Thyroid gland (tissue), 4 donors: ENCODE measurements around the gene HAND1.

ENCODE experiments used
- POLR2A ChIP-seq, 2 donors: fragments of 450-650 bp; IDR thresholded peaks; one replicate each; pipeline ENCODE4 v1.6.1; 2017; ENCODE audit warnings: antibody characterized with exemption in 2 of 2, mild to moderate bottlenecking in 2 of 2, moderate library complexity in 1 of 2
- TF ChIP-seq, protein P1 (sequence below), 6 experiments: fragments of 200-600 bp in 3 of 6; fragments of 450-650 bp in 3 of 6; sonication (generic) in 3 of 6; IDR thresholded peaks; one replicate each; pipeline ENCODE4 v1.5.1; 2016 to 2019; ENCODE audit warnings: antibody characterized with exemption in 6 of 6, mild to moderate bottlenecking in 2 of 6, inconsistent platforms in 1 of 6, moderate library complexity in 1 of 6

DNA sequence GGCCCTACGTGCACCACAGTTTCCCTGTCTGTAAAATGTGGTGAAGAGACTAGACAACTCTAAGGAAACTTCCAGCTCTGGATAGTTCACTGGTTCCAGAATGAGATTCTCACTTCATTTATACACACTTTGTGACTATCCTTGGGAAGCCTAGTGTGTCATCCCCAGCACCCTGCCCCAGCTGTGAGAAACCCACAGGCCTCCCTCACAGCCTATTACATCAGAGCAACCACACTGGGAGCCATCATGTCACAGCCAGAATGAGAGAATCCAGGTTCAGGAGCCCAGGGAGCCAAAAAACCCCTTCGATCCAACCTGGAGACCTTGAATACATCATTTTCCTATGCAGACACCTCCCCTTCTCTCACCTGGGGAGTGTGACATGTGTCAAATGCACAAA, 21.0 kb upstream of the HAND1 start:
- TF ChIP-seq, protein P1, sequence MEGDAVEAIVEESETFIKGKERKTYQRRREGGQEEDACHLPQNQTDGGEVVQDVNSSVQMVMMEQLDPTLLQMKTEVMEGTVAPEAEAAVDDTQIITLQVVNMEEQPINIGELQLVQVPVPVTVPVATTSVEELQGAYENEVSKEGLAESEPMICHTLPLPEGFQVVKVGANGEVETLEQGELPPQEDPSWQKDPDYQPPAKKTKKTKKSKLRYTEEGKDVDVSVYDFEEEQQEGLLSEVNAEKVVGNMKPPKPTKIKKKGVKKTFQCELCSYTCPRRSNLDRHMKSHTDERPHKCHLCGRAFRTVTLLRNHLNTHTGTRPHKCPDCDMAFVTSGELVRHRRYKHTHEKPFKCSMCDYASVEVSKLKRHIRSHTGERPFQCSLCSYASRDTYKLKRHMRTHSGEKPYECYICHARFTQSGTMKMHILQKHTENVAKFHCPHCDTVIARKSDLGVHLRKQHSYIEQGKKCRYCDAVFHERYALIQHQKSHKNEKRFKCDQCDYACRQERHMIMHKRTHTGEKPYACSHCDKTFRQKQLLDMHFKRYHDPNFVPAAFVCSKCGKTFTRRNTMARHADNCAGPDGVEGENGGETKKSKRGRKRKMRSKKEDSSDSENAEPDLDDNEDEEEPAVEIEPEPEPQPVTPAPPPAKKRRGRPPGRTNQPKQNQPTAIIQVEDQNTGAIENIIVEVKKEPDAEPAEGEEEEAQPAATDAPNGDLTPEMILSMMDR (IDR thresholded peaks at IDR 0.05) = no peak
- no peak for TF ChIP-seq POLR2A (IDR thresholded peaks at IDR 0.05)
